Measurements from ENCODE around the gene STARD3NL. TPM values are rescaled to one million over a fixed set of nuclear protein-coding genes. Genes with fewer than 3 reads are reported as not detected.
A peak's percentile ranks its signal among the peaks of the same experiment; 100 is the strongest.

Gene STARD3NL
- total and polyA plus RNA-seq, 2 of the 4 experiments (the other 2 are of a cell fraction), result 51.6 to 69.7 TPM

- POLR2A ChIA-PET (ENCODE audit: unreplicated experiment), result no interaction called here
- BruUV-seq (replicated peaks), result no TSS peak
Measured at GRCh38 chr7:38171623-38172391, 6.2 kb upstream of the STARD3NL start.

More at GRCh38 chr7:38171623-38172391, 6.2 kb upstream of the STARD3NL start:
- no CpG with 5 or more reads among the region's 6 CpGs for WGBS, 2 experiments (ENCODE audit: extremely low coverage in 2 of 2, insufficient read length in 1 of 2)
- Histone ChIP-seq H3K9me1 (ENCODE audit: insufficient read depth, low read length) (no peaks in the 10 kb centered on the region), H3K27me3 (ENCODE audit: control insufficient read depth, insufficient read depth, low read length) (no peaks in the 10 kb centered on the region), H3K56ac (ENCODE audit: extremely low read depth, insufficient read depth, low read length) (no peak overlapping the region), H3K9ac (ENCODE audit: low read depth, low read length) (no peak overlapping the region), H3K14ac (replicated peaks; ENCODE audit: low read depth, low read length) (no peak overlapping the region), H2BK120ac (ENCODE audit: low read depth, low read length) (no peak overlapping the region), H4K8ac (ENCODE audit: low read depth in 2 of 2, low read length in 2 of 2) (no peak overlapping the region), H3K79me1 (ENCODE audit: low read depth in 1 of 2, low read length in 2 of 2) (no peaks in the 10 kb centered on the region), H2AK9ac (replicated peaks; ENCODE audit: low read depth, low read length, poor library complexity) (no peak overlapping the region), H2BK15ac (ENCODE audit: low read depth, low read length) (no peak overlapping the region), H3K4me2 (ENCODE audit: low read depth, low read length) (no peak overlapping the region), H2AFZ (replicated peaks; ENCODE audit: low read length, poor library complexity) (no peak overlapping the region), H3K27ac (ENCODE audit: insufficient read depth, low read length) (no peak overlapping the region), H4K5ac (ENCODE audit: low read depth, low read length) (no peak overlapping the region), H3K36me3 (ENCODE audit: control insufficient read depth, insufficient read depth, low read length) (no peaks in the 10 kb centered on the region), H2BK20ac (ENCODE audit: low read depth, low read length) (no peak overlapping the region), H3K18ac (ENCODE audit: low read depth, low read length) (no peak overlapping the region), H3K4me3 (ENCODE audit: insufficient read depth, low read depth, low read length) (no peak overlapping the region), H3K23ac (ENCODE audit: low read depth, low read length) (no peak overlapping the region), H2AK5ac (ENCODE audit: low read depth, low read length) (no peak overlapping the region), H4K91ac (ENCODE audit: insufficient read depth, low read depth, low read length) (no peak overlapping the region), H3K4ac (ENCODE audit: low read depth, low read length) (no peak overlapping the region), H4K20me1 (ENCODE audit: insufficient read depth, low read length) (no peaks in the 10 kb centered on the region), H3K9me3 (ENCODE audit: control insufficient read depth, insufficient read depth, low read length) (no peaks in the 10 kb centered on the region), H2BK5ac (ENCODE audit: low read depth, low read length, poor library complexity, severe bottlenecking) (no peak overlapping the region), H3K4me1 (ENCODE audit: control insufficient read depth, insufficient read depth, low read length) (peaks cover 4% of the 10 kb centered on the region; the same call in 1 of the 2 replicates)
- CTCF ChIA-PET, result interaction anchor here (0.6 kb wide), 1 partner anchor 12 kb away, joined by 5 read pairs; no protein-coding TSS in a partner anchor
- TF ChIP-seq NFE2L2 (IDR thresholded peaks at IDR 0.05; ENCODE audit: low read depth, low read length) (0 out of 2 replicates have a peak, but pooled peaks have one; percentile 10), MAFK (IDR thresholded peaks at IDR 0.05; ENCODE audit: low read depth, low read length) (no peak)
- ATAC-seq (ENCODE audit: low read depth), result no peak
- intact Hi-C loops (cut with micrococcal nuclease), result loop anchor here (5.0 to 10.0 kb wide), 2 partner anchors 45 to 1517 kb away; no protein-coding TSS in a partner anchor
- dilution Hi-C loops (cut with HindIII; ENCODE audit: low sequenced_read_pairs, unreplicated experiment), result no loop called here
- DNase-seq, result no peak
- in situ Hi-C loops (cut with MboI; ENCODE audit: low sequenced_read_pairs), result no loop called here

Data from IMR-90 (cell line).